SK-N-SH (cell line): ENCODE measurements around the gene TYSND1. TPM values are rescaled to one million over a fixed set of nuclear protein-coding genes. Genes with fewer than 3 reads are reported as not detected.

ENCODE experiments used
- CTCF ChIA-PET: fragments of 300-600, 350-600 bp; formaldehyde crosslinking; extraction: SDS; loops from one replicate; lab custom pipeline; 2021; lab: Yijun Ruan, JAX
- POLR2A ChIA-PET: fragments of 350-600 bp; sonication (Branson Sonifier 250); formaldehyde crosslinking; extraction: SDS; loops from one replicate; lab custom pipeline; 2020; ENCODE audit warnings: antibody characterized with exemption, inconsistent platforms; lab: Yijun Ruan, JAX
- DNase-seq: peaks from one replicate; pipeline ENCODE4 v3.0.0; 2012
- H2AFZ ChIP-seq: fragments of 200-600 bp; sonication (generic); 2 replicates; pipeline ENCODE4 v1.8.1; 2016; ENCODE audit warnings: antibody characterized with exemption, mild to moderate bottlenecking, low read depth
- H3F3A ChIP-seq: fragments of 200-600 bp; sonication (generic); replicated peaks from 2 replicates; pipeline ENCODE3; 2016; ENCODE audit warnings: antibody characterized with exemption, mild to moderate bottlenecking; ENCODE audit not compliant: insufficient read depth
- H3K27ac ChIP-seq, 2 experiments: fragments of 200-500 bp in 1 of 2; fragments of 200-600 bp in 1 of 2; sonication (Bioruptor generic) in 1 of 2; sonication (generic), shearing (Covaris generic) in 1 of 2; 2 replicates each; pipeline versions ENCODE4 v1.5.1 to v1.6.1; 2014 to 2016; ENCODE audit warnings: low read depth in 2 of 2, inconsistent platforms in 1 of 2, low read length in 1 of 2, mild to moderate bottlenecking in 1 of 2, mixed read lengths in 1 of 2
- H3K27me3 ChIP-seq: fragments of 200-600 bp; sonication (generic), shearing (Covaris generic); 2 replicates; pipeline ENCODE4 v1.6.1; 2016; ENCODE audit warnings: mixed run types; ENCODE audit not compliant: insufficient read depth
- H3K36me3 ChIP-seq, 2 experiments: fragments of 200-500 bp in 1 of 2; fragments of 200-600 bp in 1 of 2; sonication (Bioruptor generic) in 1 of 2; sonication (generic) in 1 of 2; replicated peaks in 1 of 2; 2 replicates each; pipeline versions ENCODE3 to v1.5.1; 2014 to 2016; ENCODE audit warnings: low read length in 1 of 2, mild to moderate bottlenecking in 1 of 2; ENCODE audit not compliant: insufficient read depth in 2 of 2, control insufficient read depth in 1 of 2
- H3K4me1 ChIP-seq, 2 experiments: fragments of 200-500 bp in 1 of 2; fragments of 200-600 bp in 1 of 2; sonication (Bioruptor generic) in 1 of 2; sonication (generic), shearing (Covaris generic) in 1 of 2; 2 replicates each; pipeline versions ENCODE4 v1.5.1 to v1.6.1; 2014 to 2016; ENCODE audit warnings: low read depth in 1 of 2, low read length in 1 of 2, mixed run types in 1 of 2; ENCODE audit not compliant: insufficient read depth in 2 of 2, control insufficient read depth in 1 of 2
- H3K4me2 ChIP-seq: fragments of 200-600 bp; sonication (generic), shearing (Covaris generic); 2 replicates; pipeline ENCODE4 v1.6.1; 2017; ENCODE audit warnings: mixed run types
- H3K4me3 ChIP-seq, 2 experiments: fragments of 200-500 bp in 1 of 2; fragments of 200-600 bp in 1 of 2; sonication (Bioruptor generic) in 1 of 2; sonication (generic), shearing (Covaris generic) in 1 of 2; 2 replicates each; pipeline versions ENCODE4 v1.5.1 to v1.8.1; 2014 to 2016; ENCODE audit warnings: low read depth in 2 of 2, inconsistent platforms in 1 of 2, low read length in 1 of 2, mild to moderate bottlenecking in 1 of 2, mixed read lengths in 1 of 2, moderate library complexity in 1 of 2
- H3K79me2 ChIP-seq: fragments of 200-600 bp; sonication (generic); 2 replicates; pipeline ENCODE4 v1.8.1; 2017; ENCODE audit warnings: mild to moderate bottlenecking; ENCODE audit not compliant: insufficient read depth
- H3K9ac ChIP-seq: fragments of 200-600 bp; sonication (generic); 2 replicates; pipeline ENCODE4 v1.6.1; 2017; ENCODE audit warnings: mixed run types
- H3K9me2 ChIP-seq: fragments of 200-600 bp; sonication (generic); 2 replicates; pipeline ENCODE4 v1.6.1; 2017; ENCODE audit warnings: mixed run types
- H3K9me3 ChIP-seq: fragments of 200-600 bp; sonication (generic); 2 replicates; pipeline ENCODE4 v1.6.1; 2017; ENCODE audit warnings: mixed run types, mild to moderate bottlenecking, moderate library complexity
- H4K20me1 ChIP-seq: fragments of 200-600 bp; sonication (generic); 2 replicates; pipeline ENCODE4 v1.6.1; 2017; ENCODE audit warnings: mild to moderate bottlenecking, mixed run types; ENCODE audit not compliant: insufficient read depth
- EP300 ChIP-seq, 2 experiments: IDR thresholded peaks; 2 replicates each; pipeline versions ENCODE4 v1.4.0 to v1.6.1; 2012; ENCODE audit warnings: borderline replicate concordance in 1 of 2, low read depth in 1 of 2, low read length in 1 of 2
- FOSL2 ChIP-seq: IDR thresholded peaks from 2 replicates; pipeline ENCODE4 v1.4.0; 2012; ENCODE audit warnings: low read depth, mild to moderate bottlenecking, moderate library complexity, borderline replicate concordance
- FOXM1 ChIP-seq: IDR thresholded peaks from 2 replicates; pipeline ENCODE4 v1.4.0; 2012; ENCODE audit warnings: low read depth, mild to moderate bottlenecking
- GABPA ChIP-seq: IDR thresholded peaks from 2 replicates; pipeline ENCODE4 v1.4.0; 2012; ENCODE audit warnings: low read depth, mild to moderate bottlenecking
- GATA2 ChIP-seq: sonication (generic); formaldehyde crosslinking; IDR thresholded peaks from 2 replicates; pipeline ENCODE4 v1.5.0; 2020; ENCODE audit warnings: mild to moderate bottlenecking, missing genetic modification reagents
- JUND ChIP-seq: IDR thresholded peaks from 2 replicates; pipeline ENCODE4 v1.4.0; 2012
- MEF2A ChIP-seq: IDR thresholded peaks from 2 replicates; pipeline ENCODE4 v1.4.0; 2012; ENCODE audit warnings: low read depth, borderline replicate concordance
- NRF1 ChIP-seq: IDR thresholded peaks from 2 replicates; pipeline ENCODE4 v1.6.1; 2012; ENCODE audit warnings: low read depth, mild to moderate bottlenecking, low read length
- RCOR1 ChIP-seq: fragments of 150-350 bp; IDR thresholded peaks from 2 replicates; pipeline ENCODE4 v1.6.1; 2017; ENCODE audit warnings: antibody characterized with exemption, low read length
- RFX5 ChIP-seq: IDR thresholded peaks from 2 replicates; pipeline ENCODE4 v1.6.1; 2012; ENCODE audit warnings: mild to moderate bottlenecking, improper control_type of control experiment, low read length
- RXRA ChIP-seq: IDR thresholded peaks from 2 replicates; pipeline ENCODE4 v1.4.0; 2012; ENCODE audit warnings: low read depth, mild to moderate bottlenecking, borderline replicate concordance
- YY1 ChIP-seq: IDR thresholded peaks from 2 replicates; pipeline ENCODE4 v1.4.0; 2012; ENCODE audit warnings: low read depth, mild to moderate bottlenecking
- WGBS: methylation state at CpG from one replicate; pipeline ENCODE4 v1.1.6; 2017; ENCODE audit warnings: low lambda C conversion rate; 5-methylcytosine and 5-hydroxymethylcytosine counted together
- polyA plus RNA-seq, 3 experiments: library from polyadenylated mRNA; depleted of rRNA; stranded (reverse); fragments of >200 nt; gene quantifications; 2 replicates each; pipeline ENCODE4 v1.2.3, GENCODE V29; 2012
- TF ChIP-seq, protein P1 (sequence below): IDR thresholded peaks from 2 replicates; pipeline ENCODE4; 2012
- TF ChIP-seq, protein P2 (sequence below): IDR thresholded peaks from 2 replicates; pipeline ENCODE4 v1.4.0; 2012; ENCODE audit warnings: low read depth

Gene TYSND1
- polyA plus RNA-seq, 1 of the 3 experiments (the other 2 are of a cell fraction), result 7.4 TPM

DNA sequence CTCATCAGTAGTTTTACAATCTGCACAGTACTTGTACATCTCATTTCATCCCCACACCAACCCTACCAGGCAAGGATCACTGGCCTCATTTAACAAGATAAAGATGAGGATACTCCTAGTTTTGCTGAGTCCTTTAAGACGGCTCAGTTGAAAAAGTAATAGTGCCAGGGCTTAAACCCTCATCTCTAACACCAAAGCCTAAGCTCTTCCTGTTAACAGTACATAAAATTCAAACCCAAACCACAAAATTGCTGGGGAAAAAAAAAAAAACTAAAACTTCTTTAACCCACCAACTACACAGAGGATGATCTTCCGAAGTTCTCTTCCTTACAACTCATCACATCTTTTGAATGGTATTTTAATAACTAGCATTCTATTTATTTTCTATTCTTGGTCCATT lies 22.5 kb upstream of the TYSND1 start (continued):
- no peak for TF ChIP-seq GABPA
- TF ChIP-seq, all 33 proteins: peak for 0

DNA sequence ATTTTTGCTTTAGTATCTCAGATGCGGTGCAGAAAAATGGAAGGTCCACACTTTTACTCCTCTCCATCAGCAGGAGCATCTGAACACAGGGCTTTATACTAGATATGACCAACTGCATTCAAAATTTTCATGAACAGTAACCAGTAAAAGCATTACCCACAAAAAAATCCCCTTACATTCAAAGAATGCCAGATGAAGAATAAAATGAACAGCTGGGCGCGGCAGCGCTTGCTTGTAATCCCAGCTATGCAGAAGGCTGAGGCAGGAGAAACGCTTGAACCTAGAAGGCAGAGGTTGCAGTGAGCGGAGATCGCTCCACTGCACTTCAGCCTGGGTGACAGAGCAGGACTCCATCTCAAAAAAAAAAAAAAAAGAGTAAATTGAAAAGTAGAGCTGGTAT lies 20.7 kb upstream of the TYSND1 start:
- peaks cover 72% of the 10 kb centered on the region for H4K20me1 ChIP-seq
- TF ChIP-seq MEF2A (no peak), EP300 (IDR thresholded peaks at IDR 0.05; ENCODE audit: borderline replicate concordance in 1 of 2, low read depth in 1 of 2, low read length in 1 of 2) (no peak), RCOR1 (no peak), NRF1 (no peak), RFX5 (no peak), JUND (no peak), FOXM1 (no peak), RXRA (no peak), FOSL2 (no peak), YY1 (no peak)
- TF ChIP-seq, protein P1, sequence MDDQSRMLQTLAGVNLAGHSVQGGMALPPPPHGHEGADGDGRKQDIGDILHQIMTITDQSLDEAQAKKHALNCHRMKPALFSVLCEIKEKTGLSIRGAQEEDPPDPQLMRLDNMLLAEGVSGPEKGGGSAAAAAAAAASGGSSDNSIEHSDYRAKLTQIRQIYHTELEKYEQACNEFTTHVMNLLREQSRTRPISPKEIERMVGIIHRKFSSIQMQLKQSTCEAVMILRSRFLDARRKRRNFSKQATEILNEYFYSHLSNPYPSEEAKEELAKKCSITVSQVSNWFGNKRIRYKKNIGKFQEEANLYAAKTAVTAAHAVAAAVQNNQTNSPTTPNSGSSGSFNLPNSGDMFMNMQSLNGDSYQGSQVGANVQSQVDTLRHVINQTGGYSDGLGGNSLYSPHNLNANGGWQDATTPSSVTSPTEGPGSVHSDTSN, result no peak
- TF ChIP-seq, protein P2, sequence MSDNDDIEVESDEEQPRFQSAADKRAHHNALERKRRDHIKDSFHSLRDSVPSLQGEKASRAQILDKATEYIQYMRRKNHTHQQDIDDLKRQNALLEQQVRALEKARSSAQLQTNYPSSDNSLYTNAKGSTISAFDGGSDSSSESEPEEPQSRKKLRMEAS, result no peak
- WGBS, result 94% methylated on average over 7 of the region's 7 CpGs
- peaks cover 5 to 10% of the 10 kb centered on the region in 2 experiments; a peak in 3 of 4 replicates for H3K4me1 ChIP-seq
- H3K27me3 ChIP-seq, result no peaks in the 10 kb centered on the region
- H3K9me3 ChIP-seq, result no peaks in the 10 kb centered on the region
- H3K9me2 ChIP-seq, result no peaks in the 10 kb centered on the region
- no peak overlapping the region for H2AFZ ChIP-seq
- H3K79me2 ChIP-seq, result peaks cover 80% of the 10 kb centered on the region
- H3K36me3 ChIP-seq, result peaks cover 33 to 45% of the 10 kb centered on the region in 2 experiments
- H3F3A ChIP-seq, result peaks cover 10% of the 10 kb centered on the region
- DNase-seq, result no peak
- H3K9ac ChIP-seq, result no peak overlapping the region
- ChIA-PET CTCF (interaction anchor here (0.6 to 2.7 kb wide), 5 partner anchors 20 to 197 kb away, joined by 3 to 18 read pairs (median 3); partner anchors contain the start of gene TYSND1), POLR2A (no interaction called here)
- H3K4me2 ChIP-seq, result no peak overlapping the region
- no peak overlapping the region for H3K27ac ChIP-seq
- no peak overlapping the region for H3K4me3 ChIP-seq

DNA sequence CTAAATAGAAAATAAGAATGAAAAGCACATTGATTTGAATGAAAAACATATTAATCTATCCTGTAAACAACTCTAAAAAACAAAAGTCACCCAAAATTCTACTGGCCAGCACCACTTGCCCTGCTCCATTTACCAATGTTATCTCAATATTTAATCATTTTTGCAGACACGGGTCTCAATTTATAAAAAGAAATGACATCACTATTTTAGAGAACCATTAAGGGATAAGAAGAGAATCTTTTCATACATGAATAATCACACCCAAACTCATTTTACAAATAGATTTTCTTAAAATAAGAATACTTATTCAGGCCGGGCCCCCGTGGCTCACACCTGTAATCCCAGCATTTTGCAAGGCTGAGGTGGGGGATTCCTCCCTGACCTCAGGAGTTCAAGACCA lies 19.9 kb upstream of the TYSND1 start:
- TF ChIP-seq, protein P1, result no peak
- TF ChIP-seq GABPA (no peak), GATA2 (CRISPR knock-in tag) (no peak), FOSL2 (no peak), JUND (no peak), EP300 (IDR thresholded peaks at IDR 0.05; ENCODE audit: borderline replicate concordance in 1 of 2, low read depth in 1 of 2, low read length in 1 of 2) (no peak), RXRA (no peak)
- TF ChIP-seq, protein P2, result no peak
- Histone ChIP-seq H3K4me3 (no peak overlapping the region), H3K79me2 (peaks cover 88% of the 10 kb centered on the region), H2AFZ (no peak overlapping the region), H3K9me2 (no peaks in the 10 kb centered on the region), H3K36me3 (peaks cover 38 to 52% of the 10 kb centered on the region in 2 experiments), H3K27me3 (no peaks in the 10 kb centered on the region), H3K9ac (no peak overlapping the region), H3K4me2 (no peak overlapping the region), H3F3A (peaks cover 3% of the 10 kb centered on the region), H4K20me1 (peaks cover 80% of the 10 kb centered on the region), H3K9me3 (no peaks in the 10 kb centered on the region), H3K4me1 (peaks cover 5 to 10% of the 10 kb centered on the region in 2 experiments; a peak in 3 of 4 replicates), H3K27ac (no peak overlapping the region)
- 79% methylated on average over 3 of the region's 3 CpGs for WGBS
- CTCF ChIA-PET, result interaction anchor here (1.2 to 2.7 kb wide), 2 partner anchors 19 to 198 kb away, joined by 3 to 18 read pairs; partner anchors contain the start of gene TYSND1
- POLR2A ChIA-PET, result no interaction called here
- DNase-seq, result no peak
